OCI-LY1 (cell line): ENCODE data around the gene SLAMF8.

Experiments
- H2AFZ ChIP-seq: fragments of 200-600 bp; sonication (generic), shearing (Covaris generic); 2 replicates; pipeline ENCODE4 v1.6.0; 2014; ENCODE audit warnings: antibody characterized with exemption, mild to moderate bottlenecking, low read length
- H3F3A ChIP-seq: fragments of 200-600 bp; sonication (generic), shearing (Covaris generic); 2 replicates; pipeline ENCODE4 v1.6.0; 2014; ENCODE audit warnings: mild to moderate bottlenecking, antibody characterized with exemption, low read length, moderate library complexity; ENCODE audit not compliant: insufficient read depth
- H3K27ac ChIP-seq: fragments of 200-600 bp; sonication (generic); 2 replicates; pipeline ENCODE4 v1.5.1; 2014; ENCODE audit warnings: low read length, mixed run types, mild to moderate bottlenecking, low read depth; ENCODE audit not compliant: poor library complexity, severe bottlenecking
- H3K27me3 ChIP-seq: fragments of 200-600 bp; sonication (generic); 2 replicates; pipeline ENCODE4 v1.6.0; 2014; ENCODE audit warnings: antibody characterized with exemption, mild to moderate bottlenecking, low read length, moderate library complexity; ENCODE audit not compliant: insufficient read depth
- H3K36me3 ChIP-seq: fragments of 200-600 bp; sonication (generic); 2 replicates; pipeline ENCODE4 v1.6.1; 2014; ENCODE audit warnings: mild to moderate bottlenecking, antibody characterized with exemption, low read length, moderate library complexity, mixed read lengths; ENCODE audit not compliant: insufficient read depth
- H3K4me1 ChIP-seq: fragments of 200-600 bp; sonication (generic); 2 replicates; pipeline ENCODE4 v1.5.1; 2014; ENCODE audit warnings: mild to moderate bottlenecking, low read length, moderate library complexity; ENCODE audit not compliant: insufficient read depth, severe bottlenecking
- H3K4me2 ChIP-seq: fragments of 200-600 bp; sonication (generic), shearing (Covaris generic); 2 replicates; pipeline ENCODE4 v1.6.1; 2014; ENCODE audit warnings: low read length
- H3K4me3 ChIP-seq: fragments of 200-600 bp; sonication (generic); 2 replicates; pipeline ENCODE4 v1.5.1; 2014; ENCODE audit warnings: low read length, low read depth, mild to moderate bottlenecking, mixed read lengths; ENCODE audit not compliant: poor library complexity, severe bottlenecking
- H3K79me2 ChIP-seq: fragments of 200-600 bp; shearing (Covaris generic); 2 replicates; pipeline ENCODE4 v1.6.1; 2016; ENCODE audit warnings: mixed run types, low read length, mixed read lengths; ENCODE audit not compliant: insufficient read depth
- H3K9ac ChIP-seq: fragments of 200-600 bp; sonication (generic), shearing (Covaris generic); 2 replicates; pipeline ENCODE4 v1.6.1; 2014; ENCODE audit warnings: mild to moderate bottlenecking, low read length, mixed read lengths
- H3K9me2 ChIP-seq: fragments of 200-600 bp; sonication (generic), shearing (Covaris generic); 2 replicates; pipeline ENCODE4 v1.6.1; 2014; ENCODE audit warnings: low read depth, mild to moderate bottlenecking, low read length, mixed read lengths
- H3K9me3 ChIP-seq: fragments of 200-600 bp; shearing (Covaris generic); 2 replicates; pipeline ENCODE4 v1.6.1; 2014; ENCODE audit warnings: low read length, mixed read lengths
- H4K20me1 ChIP-seq: fragments of 200-600 bp; sonication (generic), shearing (Covaris generic); 2 replicates; pipeline ENCODE4 v1.6.0; 2016; ENCODE audit warnings: mild to moderate bottlenecking, low read length; ENCODE audit not compliant: insufficient read depth
- CTCF ChIP-seq: fragments of 200-600 bp; sonication (generic), shearing (Covaris generic); IDR thresholded peaks from 2 replicates; pipeline ENCODE4 v1.5.1; 2017; ENCODE audit warnings: mild to moderate bottlenecking, antibody characterized with exemption, low read length, moderate library complexity, mixed read lengths
- EZH2 ChIP-seq: fragments of 200-600 bp; sonication (generic), shearing (Covaris generic); IDR thresholded peaks from 2 replicates; pipeline ENCODE4 v1.8.0; 2017; ENCODE audit warnings: borderline replicate concordance, mixed run types, mild to moderate bottlenecking, antibody characterized with exemption, low read length, moderate library complexity, mixed read lengths

Gene SLAMF8

DNA sequence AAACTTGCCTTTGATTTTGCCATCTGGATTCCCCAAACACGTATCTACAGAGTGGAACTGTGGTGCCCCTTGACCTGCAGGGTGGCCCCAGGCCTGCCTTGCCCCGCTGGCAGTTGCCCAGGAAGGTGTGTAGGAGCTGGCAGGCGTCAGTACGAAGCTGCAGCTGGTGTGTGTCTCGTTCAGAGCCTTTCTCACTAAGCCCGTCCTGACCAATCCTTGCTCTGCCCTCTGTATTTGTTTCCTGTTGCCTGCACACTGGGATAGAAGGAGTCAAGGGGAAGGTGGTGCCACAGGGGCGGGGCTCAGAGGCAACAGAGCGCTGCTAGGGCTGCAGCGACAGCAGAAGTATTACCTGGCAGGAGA lies 41.0 kb downstream of the SLAMF8 start:
- Histone ChIP-seq H3K4me2 (no peak overlapping the region), H3K27me3 (no peaks in the 10 kb centered on the region; the same call in 1 of the 2 replicates), H3K9me2 (no peaks in the 10 kb centered on the region)

GRCh38 chr1:159868766-159869165 lies 42.1 kb downstream of the SLAMF8 start:
- H3K4me2 ChIP-seq, result no peak overlapping the region
- no peaks in the 10 kb centered on the region for H4K20me1 ChIP-seq
- H3K36me3 ChIP-seq, result no peaks in the 10 kb centered on the region
- no peaks in the 10 kb centered on the region; the same call in 1 of the 2 replicates for H3K27me3 ChIP-seq
- H3K27ac ChIP-seq, result no peak overlapping the region
- no peaks in the 10 kb centered on the region for H3K9me3 ChIP-seq
- H3K9ac ChIP-seq, result no peak overlapping the region
- H2AFZ ChIP-seq, result no peak overlapping the region
- TF ChIP-seq CTCF (no peak), EZH2 (no peak)
- H3K4me1 ChIP-seq, result no peaks in the 10 kb centered on the region
- H3F3A ChIP-seq, result no peaks in the 10 kb centered on the region
- no peaks in the 10 kb centered on the region for H3K79me2 ChIP-seq
- no peak overlapping the region for H3K4me3 ChIP-seq
- H3K9me2 ChIP-seq, result no peaks in the 10 kb centered on the region

More for the DNA sequence above, 41.0 kb downstream of the SLAMF8 start:
- Histone ChIP-seq H3K4me1 (no peaks in the 10 kb centered on the region), H4K20me1 (no peaks in the 10 kb centered on the region), H3K27ac (no peak overlapping the region), H3K4me3 (no peak overlapping the region), H3K9ac (no peak overlapping the region), H3F3A (no peaks in the 10 kb centered on the region), H2AFZ (no peak overlapping the region), H3K79me2 (no peaks in the 10 kb centered on the region), H3K9me3 (no peaks in the 10 kb centered on the region), H3K36me3 (no peaks in the 10 kb centered on the region)
- TF ChIP-seq CTCF (no peak), EZH2 (no peak)

DNA sequence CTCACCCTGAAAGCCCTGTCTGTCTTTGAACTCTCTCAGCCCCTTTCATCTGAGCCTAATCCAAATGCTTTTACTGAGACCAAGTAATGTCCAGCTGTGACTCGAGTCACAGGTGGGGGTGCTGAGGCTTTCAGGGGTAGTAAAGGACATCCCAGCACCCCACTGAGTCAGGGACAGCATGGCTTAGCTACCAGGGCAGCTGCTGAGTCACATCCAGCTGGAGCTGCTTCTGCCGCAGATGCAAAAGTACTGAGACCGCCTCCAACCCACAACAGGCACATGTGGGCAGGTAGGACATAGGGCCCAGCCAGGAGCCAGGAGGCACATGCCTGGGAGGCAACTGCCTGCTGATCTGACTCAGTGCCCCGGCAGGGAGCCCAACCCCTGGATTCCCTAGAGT lies 42.5 kb downstream of the SLAMF8 start:
- TF ChIP-seq CTCF (no peak), EZH2 (no peak)
- no peak overlapping the region for H3K27ac ChIP-seq
- H3K9me3 ChIP-seq, result no peaks in the 10 kb centered on the region
- H4K20me1 ChIP-seq, result no peaks in the 10 kb centered on the region
- no peak overlapping the region for H3K9ac ChIP-seq
- no peaks in the 10 kb centered on the region; the same call in 1 of the 2 replicates for H3K27me3 ChIP-seq
- no peaks in the 10 kb centered on the region for H3K36me3 ChIP-seq
- H3K9me2 ChIP-seq, result no peaks in the 10 kb centered on the region
- no peaks in the 10 kb centered on the region for H3K79me2 ChIP-seq
- H3F3A ChIP-seq, result no peaks in the 10 kb centered on the region
- no peaks in the 10 kb centered on the region for H3K4me1 ChIP-seq
- H3K4me2 ChIP-seq, result no peak overlapping the region
- no peak overlapping the region for H2AFZ ChIP-seq
- no peak overlapping the region for H3K4me3 ChIP-seq
